NCI-H82 treated with DMSO at 0.1 percent for 48 hours (cell line): Measurements from ENCODE around the gene ZNF408.

Experiments used
- DNase-seq: peaks from one replicate; lab custom pipeline; 2025; ENCODE audit not compliant: unreplicated experiment; lab: John Stamatoyannopoulos, UW

ZNF408 gene

DNA sequence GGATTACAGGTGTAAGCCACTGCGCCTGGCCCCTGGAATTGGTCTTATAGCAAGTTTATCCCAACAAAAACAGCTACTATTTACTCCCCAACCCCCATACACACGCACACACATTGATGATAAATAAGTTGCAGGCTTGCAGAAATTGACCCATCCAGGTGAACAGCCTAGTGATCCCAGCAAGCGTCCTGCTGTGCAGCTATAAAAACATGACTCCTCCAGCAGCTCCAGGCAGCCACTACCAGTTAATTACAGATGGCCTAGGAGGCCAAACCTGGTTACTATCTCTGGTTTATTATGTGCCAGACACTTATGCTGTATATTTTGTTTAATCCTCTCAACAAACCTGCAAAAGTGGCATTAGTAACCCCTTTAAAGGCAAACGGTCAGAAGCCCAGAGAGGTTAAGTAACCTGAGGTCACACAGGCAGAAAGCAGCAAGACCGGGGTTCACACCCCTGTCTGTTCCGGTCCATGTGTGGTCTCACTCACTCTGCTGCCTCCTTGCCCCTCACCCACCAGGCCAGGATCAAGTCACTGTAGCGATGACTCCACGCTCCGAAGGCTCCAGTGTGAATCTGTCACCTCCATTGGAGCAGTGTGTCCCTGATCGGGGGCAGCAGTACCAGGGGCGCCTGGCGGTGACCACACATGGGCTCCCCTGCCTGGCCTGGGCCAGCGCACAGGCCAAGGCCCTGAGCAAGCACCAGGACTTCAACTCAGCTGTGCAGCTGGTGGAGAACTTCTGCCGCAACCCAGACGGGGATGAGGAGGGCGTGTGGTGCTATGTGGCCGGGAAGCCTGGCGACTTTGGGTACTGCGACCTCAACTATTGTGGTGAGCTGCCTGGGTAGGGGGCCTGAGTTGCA is 24.7 kb downstream of the ZNF408 start:
- no peak for DNase-seq

DNA sequence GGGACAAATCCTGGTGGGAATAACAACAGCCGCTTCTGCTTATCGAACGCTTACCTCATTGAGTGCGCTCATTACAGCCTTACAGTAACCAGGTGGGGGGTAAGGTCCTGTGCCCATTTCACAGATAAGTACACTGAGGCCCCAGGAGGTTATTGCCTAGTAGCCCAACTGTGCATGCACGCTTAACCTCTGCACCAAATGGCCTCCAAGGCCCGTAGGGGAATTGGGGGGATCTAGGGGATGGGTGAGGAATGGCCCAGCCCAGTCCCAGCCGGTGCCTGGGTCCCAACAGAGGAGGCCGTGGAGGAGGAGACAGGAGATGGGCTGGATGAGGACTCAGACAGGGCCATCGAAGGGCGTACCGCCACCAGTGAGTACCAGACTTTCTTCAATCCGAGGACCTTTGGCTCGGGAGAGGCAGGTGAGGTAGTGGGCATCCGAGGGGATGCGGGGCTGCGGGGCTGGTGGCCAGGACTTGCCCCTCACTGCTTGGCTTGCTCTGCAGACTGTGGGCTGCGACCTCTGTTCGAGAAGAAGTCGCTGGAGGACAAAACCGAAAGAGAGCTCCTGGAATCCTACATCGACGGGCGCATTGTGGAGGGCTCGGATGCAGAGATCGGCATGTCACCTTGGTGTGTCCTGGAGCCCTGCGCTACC is 25.5 kb downstream of the ZNF408 start:
- no peak for DNase-seq

DNA sequence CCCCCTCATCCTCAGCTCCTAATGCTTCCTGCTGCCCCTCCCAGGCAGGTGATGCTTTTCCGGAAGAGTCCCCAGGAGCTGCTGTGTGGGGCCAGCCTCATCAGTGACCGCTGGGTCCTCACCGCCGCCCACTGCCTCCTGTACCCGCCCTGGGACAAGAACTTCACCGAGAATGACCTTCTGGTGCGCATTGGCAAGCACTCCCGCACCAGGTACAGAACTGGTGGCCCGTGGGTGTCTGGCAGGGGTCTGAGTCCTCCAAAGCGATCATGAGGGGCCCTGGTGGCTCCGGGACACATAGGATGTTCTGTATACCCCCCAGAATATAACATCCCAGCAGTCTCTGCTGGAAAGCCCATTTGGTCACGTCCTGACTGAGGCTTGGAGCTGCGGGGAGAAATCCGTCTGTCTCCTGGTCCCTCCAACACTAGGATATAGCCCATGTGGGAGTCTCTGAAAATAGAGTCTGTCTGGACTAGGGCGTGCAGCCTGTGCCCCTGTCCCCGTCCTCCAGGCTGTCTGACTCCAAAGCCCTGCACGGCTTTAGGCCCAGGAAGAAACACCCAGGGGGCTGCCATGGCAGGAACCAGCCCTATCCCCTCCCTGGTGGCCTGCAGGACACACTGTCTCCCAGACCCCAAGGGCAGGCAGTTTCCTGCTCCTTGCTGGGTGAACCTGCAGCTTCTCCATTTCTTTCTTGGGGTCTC is 27.3 kb downstream of the ZNF408 start:
- DNase-seq, result no peak

DNA sequence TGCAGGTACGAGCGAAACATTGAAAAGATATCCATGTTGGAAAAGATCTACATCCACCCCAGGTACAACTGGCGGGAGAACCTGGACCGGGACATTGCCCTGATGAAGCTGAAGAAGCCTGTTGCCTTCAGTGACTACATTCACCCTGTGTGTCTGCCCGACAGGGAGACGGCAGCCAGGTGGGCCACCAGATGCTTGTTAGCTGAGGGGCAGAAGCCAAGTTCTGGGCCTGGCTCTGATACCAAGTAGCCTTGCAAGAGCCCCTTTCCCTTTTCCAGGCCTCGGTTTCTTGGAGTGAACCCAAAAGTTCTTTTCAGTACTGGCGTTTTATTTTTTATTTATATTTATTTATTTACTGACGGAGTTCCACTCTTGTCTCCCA is 27.8 kb downstream of the ZNF408 start:
- DNase-seq, result no peak

DNA sequence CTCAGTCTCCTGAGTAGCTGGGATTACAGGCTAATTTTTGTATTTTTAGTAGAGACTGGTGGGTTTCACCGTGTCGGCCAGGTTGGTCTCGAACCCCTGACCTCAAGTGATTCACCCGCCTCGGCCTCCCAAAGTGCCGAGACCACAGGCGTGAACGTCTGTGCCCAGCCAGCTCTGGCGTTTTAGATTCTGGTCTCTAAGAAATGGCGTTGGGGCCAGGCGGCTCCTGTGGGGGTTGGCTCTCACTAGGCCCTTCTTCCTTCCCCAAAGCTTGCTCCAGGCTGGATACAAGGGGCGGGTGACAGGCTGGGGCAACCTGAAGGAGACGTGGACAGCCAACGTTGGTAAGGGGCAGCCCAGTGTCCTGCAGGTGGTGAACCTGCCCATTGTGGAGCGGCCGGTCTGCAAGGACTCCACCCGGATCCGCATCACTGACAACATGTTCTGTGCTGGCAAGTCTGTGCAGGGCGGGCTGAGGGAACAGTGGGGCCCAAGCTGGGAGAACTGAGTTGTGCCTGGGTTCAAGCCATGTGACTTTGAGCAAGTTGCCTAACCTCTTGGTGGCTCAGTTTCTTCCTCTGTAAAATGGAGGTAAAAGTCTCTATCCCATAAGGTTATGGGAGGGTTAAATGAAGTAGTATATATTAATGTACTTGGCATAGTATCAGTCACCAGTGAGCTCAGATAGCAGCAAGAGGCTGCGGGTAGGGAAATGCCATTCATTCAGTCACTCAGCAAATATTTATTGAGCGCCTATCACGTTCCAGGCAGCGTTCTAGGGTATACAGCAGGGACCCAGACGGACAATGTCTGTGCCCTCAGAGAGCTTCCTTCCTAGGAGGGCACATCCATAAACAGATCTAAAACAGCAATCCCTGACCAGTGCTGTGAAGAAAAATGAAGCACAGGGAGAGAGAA is 28.5 kb downstream of the ZNF408 start:
- DNase-seq, result no peak

DNA sequence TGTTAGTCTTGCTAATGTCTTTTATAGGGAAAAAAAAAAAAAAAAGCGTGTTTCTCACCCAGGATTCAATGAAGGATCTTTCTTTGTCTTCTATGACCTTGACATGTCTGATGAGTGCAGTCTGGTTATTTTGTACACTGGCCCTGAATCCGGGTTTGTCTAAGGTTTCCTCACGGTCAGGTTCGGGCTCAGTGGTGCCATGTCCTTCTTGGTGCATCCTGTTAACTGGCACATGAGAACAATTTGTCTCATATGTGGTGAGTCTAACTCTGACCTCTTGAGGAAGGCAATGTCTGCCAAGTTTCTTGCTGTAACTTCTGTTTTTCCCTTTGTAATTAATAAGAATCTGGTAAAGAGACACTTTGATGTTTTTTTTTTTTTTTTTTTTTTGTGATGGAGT is 30.7 kb downstream of the ZNF408 start:
- no peak for DNase-seq

DNA sequence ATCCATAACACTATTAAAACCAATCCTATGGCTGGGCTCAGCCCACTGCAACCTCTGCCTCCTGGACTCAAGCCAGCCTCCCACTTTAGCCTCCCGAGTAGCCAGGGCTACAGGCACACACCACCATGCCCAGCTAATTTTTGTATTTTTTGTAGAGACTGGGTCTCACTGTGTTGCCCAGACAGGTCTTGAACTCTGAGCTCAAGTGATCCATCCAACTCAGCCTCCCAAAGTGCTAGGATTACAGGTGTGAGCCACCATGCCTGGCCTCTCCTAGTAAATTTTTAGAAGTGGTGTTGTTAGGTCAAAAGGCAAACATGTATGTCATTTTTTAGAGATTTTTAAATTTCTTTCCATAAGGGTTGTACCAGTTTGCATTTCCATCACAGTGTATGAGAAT is 32.4 kb downstream of the ZNF408 start:
- DNase-seq, result no peak

DNA sequence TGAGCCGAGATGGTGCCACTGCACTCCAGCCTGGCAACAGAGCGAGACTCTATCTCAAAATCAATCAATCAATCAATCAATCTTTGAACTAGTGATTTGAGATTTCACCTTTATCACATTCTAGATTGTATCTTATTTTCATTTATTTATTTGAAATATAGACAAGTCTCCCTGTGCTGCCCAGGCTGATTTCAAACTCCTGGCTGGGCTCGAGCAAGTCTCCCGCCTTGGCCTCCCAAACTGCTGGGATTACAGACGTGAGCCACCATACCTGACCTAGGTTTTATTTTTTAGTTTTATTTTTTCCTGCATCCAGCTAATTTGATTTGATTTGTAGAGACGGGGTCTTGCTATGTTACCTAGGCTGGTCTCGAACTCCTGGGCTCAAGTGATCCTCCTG is 35.3 kb downstream of the ZNF408 start:
- no peak for DNase-seq

DNA sequence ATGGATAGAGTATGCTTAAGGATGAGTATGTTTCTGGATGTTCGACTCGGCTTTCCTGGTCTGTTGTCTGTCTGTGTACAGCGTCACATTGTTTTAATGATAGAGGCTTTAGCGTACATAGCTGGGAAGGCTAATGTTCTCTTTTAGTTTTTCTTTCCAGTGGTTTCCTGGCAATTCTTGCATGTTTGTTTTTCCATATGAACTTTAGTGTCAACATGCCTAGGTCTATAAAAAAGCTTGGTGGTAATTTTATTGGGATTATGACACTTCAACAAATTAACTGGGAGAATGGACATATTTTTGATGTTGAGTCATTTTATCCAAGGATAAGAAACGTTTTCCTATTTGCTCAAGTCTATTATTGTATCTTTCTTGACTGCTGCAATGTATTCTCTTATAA is 35.8 kb downstream of the ZNF408 start:
- DNase-seq, result no peak

DNA sequence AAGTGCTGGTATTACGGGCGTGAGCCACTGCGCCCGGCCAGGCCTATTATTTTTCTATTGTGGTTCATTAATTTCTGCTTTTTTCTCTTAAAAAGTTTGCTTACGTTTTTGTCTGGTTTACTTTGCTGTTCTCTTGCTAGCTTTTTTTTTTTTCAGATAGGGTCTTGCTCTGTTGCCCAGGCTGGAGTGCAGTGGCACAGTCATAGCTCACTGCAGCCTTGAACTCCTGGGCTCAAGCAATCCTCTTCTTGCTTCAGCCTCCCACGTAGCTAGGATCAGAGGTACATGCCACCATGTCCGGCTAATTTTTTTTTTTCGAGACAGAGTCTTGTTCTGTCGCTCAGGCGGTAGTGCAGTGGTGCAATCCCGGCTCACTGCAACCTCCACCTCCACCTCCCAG is 36.9 kb downstream of the ZNF408 start:
- no peak for DNase-seq

DNA sequence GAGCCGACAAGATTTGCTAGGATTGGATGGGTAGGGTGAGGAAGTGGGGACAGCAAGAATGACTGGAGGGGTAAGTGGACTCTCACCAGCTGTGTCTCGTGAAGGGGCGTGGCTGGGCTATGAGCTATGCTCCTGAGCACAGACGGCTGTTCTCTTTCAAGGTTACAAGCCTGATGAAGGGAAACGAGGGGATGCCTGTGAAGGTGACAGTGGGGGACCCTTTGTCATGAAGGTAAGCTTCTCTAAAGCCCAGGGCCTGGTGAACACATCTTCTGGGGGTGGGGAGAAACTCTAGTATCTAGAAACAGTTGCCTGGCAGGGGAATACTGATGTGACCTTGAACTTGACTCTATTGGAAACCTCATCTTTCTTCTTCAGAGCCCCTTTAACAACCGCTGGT is 38.1 kb downstream of the ZNF408 start:
- no peak for DNase-seq

DNA sequence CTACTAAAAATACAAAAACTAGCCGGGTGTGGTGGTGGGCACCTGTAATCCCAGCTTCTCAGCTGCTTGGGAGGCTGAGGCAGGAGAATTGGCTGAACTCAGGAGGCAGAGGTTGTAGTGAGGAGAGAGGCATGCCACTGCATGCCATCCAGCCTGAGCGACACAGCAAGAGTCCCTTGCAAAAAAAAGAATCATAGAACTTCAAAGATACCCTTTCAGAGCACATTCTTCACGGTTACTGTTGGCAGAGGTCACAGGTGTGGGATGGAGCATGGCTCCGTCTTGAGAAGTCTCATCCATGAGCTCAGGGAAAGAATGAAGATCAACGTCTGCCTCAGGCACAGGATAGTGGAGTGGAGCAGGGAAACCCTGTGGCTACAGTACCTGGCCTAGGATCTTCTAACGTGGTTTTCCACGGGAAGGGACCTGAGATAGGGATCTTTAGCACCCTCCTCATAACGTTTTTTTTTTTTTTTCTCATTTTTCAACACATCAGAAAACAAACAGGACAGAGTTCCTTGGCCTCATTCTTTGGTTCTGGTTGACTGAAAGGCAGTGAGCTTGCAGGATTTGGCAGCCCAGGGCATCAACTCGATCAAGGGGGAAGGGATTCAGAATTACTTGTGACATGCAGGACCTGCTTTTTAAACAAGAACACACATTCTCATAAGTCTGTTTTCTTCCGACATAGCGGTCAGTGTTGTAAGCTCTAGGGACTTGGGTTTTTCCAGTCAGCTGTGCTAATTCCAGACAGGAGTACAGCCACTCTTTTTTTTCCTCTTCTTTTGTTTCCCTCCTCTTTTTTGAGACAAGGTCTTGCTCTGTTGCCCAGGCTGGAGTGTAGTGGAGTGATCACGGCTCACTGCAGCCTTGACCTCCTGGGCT is 41.0 kb downstream of the ZNF408 start:
- no peak for DNase-seq

DNA sequence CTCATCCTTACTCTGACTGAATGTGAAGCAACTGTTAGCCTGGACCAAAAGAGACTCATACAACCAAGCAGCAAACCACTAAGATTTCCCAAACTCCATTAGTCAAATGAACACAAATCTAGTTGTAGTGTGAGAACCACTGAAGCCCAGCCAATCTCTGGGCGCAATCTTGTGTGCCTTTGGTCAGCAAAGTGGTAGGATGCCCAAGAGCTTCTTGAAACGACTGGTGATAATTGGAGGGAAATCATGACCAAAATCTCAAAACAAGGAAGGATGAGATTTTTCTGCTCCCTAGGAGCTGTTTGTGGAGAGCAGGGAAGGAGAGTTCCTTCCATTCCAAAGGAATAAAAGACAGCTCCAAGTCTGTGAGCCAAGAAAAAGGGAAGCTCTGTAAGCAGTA is 42.2 kb downstream of the ZNF408 start:
- no peak for DNase-seq

DNA sequence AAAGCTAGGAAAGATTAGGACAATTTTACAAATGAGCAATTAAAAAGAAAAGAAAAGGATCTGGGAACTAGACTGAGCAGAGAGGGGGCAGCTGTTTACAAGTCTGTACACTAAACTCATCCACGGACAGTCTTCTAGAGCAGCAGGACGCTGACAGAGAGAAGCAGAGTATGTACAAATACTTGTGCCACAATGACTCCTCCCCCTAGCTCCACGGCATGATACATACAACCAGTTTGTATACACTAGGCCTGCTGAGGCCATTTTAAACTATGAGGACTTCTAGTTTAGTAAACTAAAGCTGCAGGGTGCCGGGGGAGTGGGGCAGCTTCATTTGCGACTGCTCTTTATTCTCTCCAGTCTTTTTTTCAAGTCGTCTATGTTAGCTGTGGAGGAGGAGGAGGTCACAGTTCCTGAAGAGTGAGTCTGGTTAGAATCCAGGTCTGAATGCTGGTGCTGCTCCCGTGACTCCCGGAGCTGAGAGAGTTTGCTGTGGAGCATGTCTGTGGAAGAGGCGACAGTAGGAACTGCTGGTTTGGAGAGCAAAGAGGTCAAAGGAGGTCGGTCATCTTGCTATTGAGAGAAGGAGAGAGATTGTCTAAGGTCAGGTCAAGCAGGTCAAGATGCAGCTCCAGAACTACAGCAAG is 43.0 kb downstream of the ZNF408 start:
- DNase-seq, result no peak

DNA sequence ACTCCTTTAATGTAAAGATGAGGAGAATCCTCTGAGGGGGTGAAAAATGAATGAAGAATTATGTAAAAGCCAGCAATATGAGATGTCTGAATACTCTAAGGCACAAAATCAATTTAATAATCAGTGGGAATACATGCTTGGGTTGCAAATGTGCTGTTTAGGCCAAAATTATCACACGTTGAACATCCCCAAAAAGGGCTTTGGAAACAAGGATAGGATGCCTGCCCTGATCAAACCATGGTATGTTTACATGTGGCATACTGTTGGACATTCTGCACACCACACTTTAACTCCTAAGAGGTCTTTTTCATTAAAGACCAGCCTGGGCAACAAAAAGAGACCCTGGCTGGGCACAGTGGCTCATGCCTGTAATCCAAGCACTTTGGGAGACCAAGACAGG is 44.5 kb downstream of the ZNF408 start:
- DNase-seq, result no peak

DNA sequence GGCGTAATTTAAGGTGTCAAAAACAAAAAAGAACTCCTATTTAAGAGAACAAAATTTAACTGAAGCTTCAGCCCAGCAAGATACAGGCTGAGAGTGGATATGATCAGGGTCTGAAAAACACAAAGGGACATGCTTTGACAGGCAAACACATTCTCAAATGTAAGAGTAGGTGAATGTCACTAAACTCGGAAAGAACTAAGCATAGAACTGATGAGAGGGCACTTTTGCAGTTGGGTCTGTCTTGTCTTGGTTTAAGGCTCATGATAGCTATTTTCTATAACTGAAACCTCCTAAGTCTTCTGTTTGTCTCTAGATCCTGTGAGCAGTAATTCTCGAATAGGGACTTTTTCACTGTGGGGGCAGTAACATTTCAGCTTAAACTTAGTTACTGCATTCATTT is 45.2 kb downstream of the ZNF408 start:
- DNase-seq, result no peak

DNA sequence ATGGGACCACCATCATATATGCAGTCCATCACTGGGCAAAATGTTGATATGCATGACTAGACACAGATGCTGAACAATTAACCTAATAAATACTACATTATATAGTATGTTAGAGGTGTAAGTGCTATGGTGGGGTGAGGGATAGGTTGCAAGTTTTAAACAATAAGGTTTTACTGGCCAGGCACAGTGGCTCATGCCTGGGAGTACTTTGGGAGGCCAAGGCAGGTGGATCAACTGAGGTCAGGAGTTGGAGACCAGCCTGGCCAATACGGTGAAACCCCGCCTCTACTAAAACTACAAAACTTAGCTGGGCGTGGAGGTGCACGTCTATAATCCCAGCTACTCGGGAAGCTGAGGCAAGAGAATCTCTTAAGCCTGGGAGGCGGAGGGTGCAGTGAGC is 46.3 kb downstream of the ZNF408 start:
- no peak for DNase-seq
